Stomach (tissue), 9 donors: ENCODE results near the gene NATD1. TPM values are rescaled to one million over a fixed set of nuclear protein-coding genes. Genes with fewer than 3 reads are reported as not detected.

Source experiments
- DNase-seq, 2 donors: peaks; one replicate each; pipeline versions ENCODE4 v3.0.0 to v3.0.0-alpha.2; 2013 to 2019
- H3K27ac ChIP-seq, 5 donors: fragments of 200-600 bp in 4 of 5; sonication (generic) in 4 of 5; one replicate each; pipeline ENCODE4 v1.5.1; 2013 to 2019; ENCODE audit warnings: mild to moderate bottlenecking in 1 of 5, moderate library complexity in 1 of 5
- H3K27me3 ChIP-seq, 3 donors: fragments of 200-600 bp; sonication (generic); one replicate each; pipeline ENCODE4 v1.5.1; 2017 to 2019; ENCODE audit warnings: mixed run types in 1 of 3
- H3K36me3 ChIP-seq, 4 donors: fragments of 200-600 bp; sonication (generic); 1 replicate in 3 of 4; 2 replicates in 1 of 4; pipeline ENCODE4 v1.5.1; 2016 to 2019
- H3K4me1 ChIP-seq, 4 donors: fragments of 200-600 bp; sonication (generic); one replicate each; pipeline ENCODE4 v1.5.1; 2016 to 2019
- H3K4me3 ChIP-seq, 4 donors: fragments of 200-600 bp; sonication (generic) in 3 of 4; one replicate each; pipeline ENCODE4 v1.5.1; 2016 to 2019; ENCODE audit warnings: mild to moderate bottlenecking in 1 of 4
- H3K9me3 ChIP-seq, 4 donors: fragments of 200-600 bp; sonication (generic); one replicate each; pipeline ENCODE4 v1.5.1; 2016 to 2019
- EP300 ChIP-seq: sonication (generic); formaldehyde crosslinking; IDR thresholded peaks from one replicate; pipeline ENCODE4 v1.6.1; 2017; ENCODE audit warnings: antibody characterized with exemption
- POLR2A ChIP-seq, 4 donors: fragments of 450-650 bp; IDR thresholded peaks; one replicate each; pipeline ENCODE4 v1.6.1; 2016; ENCODE audit warnings: antibody characterized with exemption in 4 of 4, control low read depth in 2 of 4, mild to moderate bottlenecking in 1 of 4, moderate library complexity in 1 of 4
- POLR2AphosphoS5 ChIP-seq, 3 donors: sonication (generic); formaldehyde crosslinking; IDR thresholded peaks; one replicate each; pipeline ENCODE4 v1.6.1; 2016; ENCODE audit warnings: antibody characterized with exemption in 3 of 3
- WGBS, 5 donors: extraction: QIAGEN DNeasy Blood & Tissue Kit in 3 of 5; methylation state at CpG; one replicate each; pipeline versions ENCODE4 v1.1.5 to v1.1.7; 2013 to 2018; 5-methylcytosine and 5-hydroxymethylcytosine counted together
- intact Hi-C: fragments of 100-400 bp; cut with DNase I; formaldehyde crosslinking; loops from one replicate; pipeline ENCODE4 v1.15.1; 2023; ENCODE audit warnings: low total_unique reads
- polyA plus RNA-seq, 3 donors: library from polyadenylated mRNA; stranded (reverse); fragments of 200-250 nt; gene quantifications; one replicate each; pipeline ENCODE4 v1.2.3, GENCODE V29; 2013
- total RNA-seq, 5 donors: library from RNA; depleted of rRNA; stranded (reverse); fragments of >200 nt; gene quantifications; one replicate each; pipeline versions ENCODE4 v1.1.0 to v1.2.3, GENCODE V29; 2014 to 2016
- TF ChIP-seq, protein P1 (sequence below), 7 experiments: fragments of 450-650 bp in 4 of 7; fragments of 200-600 bp in 3 of 7; sonication (generic) in 3 of 7; IDR thresholded peaks; one replicate each; pipeline ENCODE4 v1.5.1; 2016 to 2019; ENCODE audit warnings: antibody characterized with exemption in 7 of 7, control low read depth in 2 of 7, mild to moderate bottlenecking in 1 of 7
- donor health status: healthy with polysubstance abuse.
- donor health status: Bipolar disorder and iron deficiency.
- donor health status: healthy.

The NATD1 gene
- total and polyA plus RNA-seq, 8 donors, result 2.2 to 9.0 (median 4.3) TPM

DNA sequence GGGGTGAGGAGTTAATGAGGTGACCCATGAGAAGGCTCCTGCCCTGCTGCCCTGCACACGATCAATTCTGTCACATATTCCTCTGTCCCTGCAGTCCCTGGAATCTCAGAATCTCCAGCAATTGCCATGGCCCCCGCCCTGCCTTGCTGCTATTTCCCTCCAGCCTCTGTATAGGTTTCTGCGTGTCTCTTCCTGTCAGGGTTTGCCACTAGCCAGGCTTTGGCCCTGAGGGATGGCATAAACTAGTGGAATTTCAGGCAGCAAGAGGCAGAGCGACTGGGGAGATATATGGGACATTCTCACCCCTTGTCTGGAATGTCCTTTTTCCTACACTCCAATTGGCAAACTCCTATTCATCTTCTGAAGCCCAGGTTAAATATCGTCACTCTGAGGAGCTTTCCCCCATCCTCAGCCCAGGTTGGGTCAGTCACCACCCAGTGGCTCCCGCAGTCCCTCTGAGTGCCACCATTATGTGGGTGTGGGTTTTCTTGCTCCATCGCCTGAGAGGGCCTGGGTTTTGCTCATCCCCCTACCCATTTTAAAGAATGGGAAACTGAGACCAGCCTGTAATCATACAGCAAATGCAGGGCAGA is 15.5 kb upstream of the NATD1 start:
- H3K36me3 ChIP-seq, result no peaks in the 10 kb centered on the region
- TF ChIP-seq POLR2A (IDR thresholded peaks at IDR 0.05) (no peak), POLR2AphosphoS5 (IDR thresholded peaks at IDR 0.05) (no peak), EP300 (no peak)
- TF ChIP-seq, protein P1, sequence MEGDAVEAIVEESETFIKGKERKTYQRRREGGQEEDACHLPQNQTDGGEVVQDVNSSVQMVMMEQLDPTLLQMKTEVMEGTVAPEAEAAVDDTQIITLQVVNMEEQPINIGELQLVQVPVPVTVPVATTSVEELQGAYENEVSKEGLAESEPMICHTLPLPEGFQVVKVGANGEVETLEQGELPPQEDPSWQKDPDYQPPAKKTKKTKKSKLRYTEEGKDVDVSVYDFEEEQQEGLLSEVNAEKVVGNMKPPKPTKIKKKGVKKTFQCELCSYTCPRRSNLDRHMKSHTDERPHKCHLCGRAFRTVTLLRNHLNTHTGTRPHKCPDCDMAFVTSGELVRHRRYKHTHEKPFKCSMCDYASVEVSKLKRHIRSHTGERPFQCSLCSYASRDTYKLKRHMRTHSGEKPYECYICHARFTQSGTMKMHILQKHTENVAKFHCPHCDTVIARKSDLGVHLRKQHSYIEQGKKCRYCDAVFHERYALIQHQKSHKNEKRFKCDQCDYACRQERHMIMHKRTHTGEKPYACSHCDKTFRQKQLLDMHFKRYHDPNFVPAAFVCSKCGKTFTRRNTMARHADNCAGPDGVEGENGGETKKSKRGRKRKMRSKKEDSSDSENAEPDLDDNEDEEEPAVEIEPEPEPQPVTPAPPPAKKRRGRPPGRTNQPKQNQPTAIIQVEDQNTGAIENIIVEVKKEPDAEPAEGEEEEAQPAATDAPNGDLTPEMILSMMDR (IDR thresholded peaks at IDR 0.05), result no peak
- H3K4me1 ChIP-seq, result no peaks in the 10 kb centered on the region
- intact Hi-C loops, result no loop called here
- 71 to 89% (median 73%) methylated on average over 7 of the region's 7 CpGs for WGBS, 5 donors
- H3K27me3 ChIP-seq, result no peaks in the 10 kb centered on the region
- no peak overlapping the region for H3K27ac ChIP-seq
- no peaks in the 10 kb centered on the region for H3K9me3 ChIP-seq
- no peak overlapping the region for H3K4me3 ChIP-seq
- no peak for DNase-seq

- Histone ChIP-seq H3K27me3 (no peaks in the 10 kb centered on the region), H3K27ac (no peak overlapping the region), H3K4me3 (no peak overlapping the region), H3K4me1 (peaks cover 0 to 3% (median 0%) of the 10 kb centered on the region in 4 donors), H3K36me3 (no peaks in the 10 kb centered on the region), H3K9me3 (no peaks in the 10 kb centered on the region)
- WGBS, 5 donors, result 48 to 64% (median 57%) methylated on average over 6 of the region's 6 CpGs
- TF ChIP-seq EP300, result no peak
- no peak for TF ChIP-seq POLR2A (IDR thresholded peaks at IDR 0.05)
- TF ChIP-seq, protein P1 (IDR thresholded peaks at IDR 0.05), result no peak
- no peak for TF ChIP-seq POLR2AphosphoS5 (IDR thresholded peaks at IDR 0.05)
- intact Hi-C loops, result no loop called here
- no peak for DNase-seq
These were observed 10.2 kb upstream of the NATD1 start for GRCh38 chr17:21263376-21263775.

GRCh38 chr17:21262259-21262993 is 9.2 kb upstream of the NATD1 start:
- WGBS, 5 donors, result 79 to 84% (median 81%) methylated on average over 10 to 12 of the region's 12 CpGs
- no peaks in the 10 kb centered on the region for H3K27me3 ChIP-seq
- intact Hi-C loops, result no loop called here

DNA sequence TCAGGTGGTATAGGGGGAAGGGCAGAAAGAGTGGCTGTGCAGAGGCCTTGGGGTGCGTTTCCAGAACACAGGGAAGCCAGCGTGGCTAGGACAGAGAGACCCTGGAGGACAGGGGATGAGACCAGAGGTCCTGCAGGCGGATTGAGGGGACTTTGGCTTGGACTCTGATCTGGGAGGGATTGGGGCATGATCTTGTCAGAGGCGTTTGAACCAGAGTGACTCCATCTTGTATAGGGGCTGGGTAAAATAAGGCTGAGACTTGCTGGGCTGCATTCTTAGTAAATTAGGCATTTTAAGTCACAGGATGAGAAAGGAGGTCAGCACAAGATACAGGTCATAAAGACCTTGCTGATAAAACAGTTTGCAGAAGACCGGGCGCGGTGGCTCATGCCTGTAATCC is 5.4 kb upstream of the NATD1 start:
- Histone ChIP-seq H3K9me3 (no peaks in the 10 kb centered on the region), H3K27ac (no peak overlapping the region), H3K36me3 (no peaks in the 10 kb centered on the region), H3K27me3 (no peaks in the 10 kb centered on the region), H3K4me1 (peaks cover 5 to 9% (median 7%) of the 10 kb centered on the region in 4 donors), H3K4me3 (no peak overlapping the region)
- intact Hi-C loops, result no loop called here
- DNase-seq, result no peak
- TF ChIP-seq, protein P1 (IDR thresholded peaks at IDR 0.05), result no peak
- TF ChIP-seq POLR2AphosphoS5 (IDR thresholded peaks at IDR 0.05), result no peak
- no peak for TF ChIP-seq EP300
- no peak for TF ChIP-seq POLR2A (IDR thresholded peaks at IDR 0.05)
- WGBS, 5 donors, result 84 to 88% (median 87%) methylated on average over 7 of the region's 7 CpGs

More at GRCh38 chr17:21262259-21262993, 9.2 kb upstream of the NATD1 start:
- no peak overlapping the region for H3K4me3 ChIP-seq
- peaks cover 0 to 3% (median 0%) of the 10 kb centered on the region in 4 donors for H3K4me1 ChIP-seq
- DNase-seq, result no peak
- no peaks in the 10 kb centered on the region for H3K9me3 ChIP-seq
- no peaks in the 10 kb centered on the region for H3K36me3 ChIP-seq
- H3K27ac ChIP-seq, result no peak overlapping the region
- no peak for TF ChIP-seq POLR2AphosphoS5 (IDR thresholded peaks at IDR 0.05)
- TF ChIP-seq EP300, result no peak
